ENCODE data around the gene MCOLN3. TPM values are rescaled to one million over a fixed set of nuclear protein-coding genes. Genes with fewer than 3 reads are reported as not detected.

Gene MCOLN3
- total RNA-seq, 3 donors from 2014 or later = 2.9 to 13.6 (median 3.2) TPM

DNA sequence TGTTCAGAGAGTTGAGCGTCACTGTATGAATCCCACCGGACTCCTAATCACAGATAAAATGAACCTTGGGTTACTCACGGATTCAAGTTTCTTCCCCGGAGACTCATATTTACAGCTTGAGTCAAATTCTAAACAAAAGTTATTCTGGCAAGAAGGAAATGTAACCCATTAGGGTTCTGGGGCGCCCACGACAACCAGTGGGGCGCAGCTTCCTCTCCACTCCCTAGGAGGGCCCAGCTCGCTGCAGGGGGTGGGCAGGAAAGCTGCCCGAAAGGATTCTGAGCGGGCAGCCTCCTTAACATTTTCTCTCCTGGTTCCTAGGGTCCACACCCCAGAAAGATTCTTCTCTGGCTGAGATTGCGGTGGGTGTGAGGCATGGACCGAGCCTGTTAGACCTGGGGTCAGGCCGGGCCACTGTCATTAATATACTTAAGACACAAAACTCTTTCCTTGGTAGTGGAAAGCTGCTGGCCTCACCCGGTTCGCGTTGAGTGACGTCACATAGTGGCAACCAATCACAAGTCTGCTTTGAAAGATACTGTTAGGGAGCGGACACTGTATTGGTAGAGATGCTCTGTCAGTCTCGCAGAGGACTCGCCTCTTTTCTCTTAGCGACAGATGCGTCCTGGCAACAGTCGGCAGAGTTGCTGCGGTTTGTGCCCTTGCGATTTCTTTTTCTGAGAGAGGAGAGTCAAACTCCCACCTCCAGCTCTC lies 13.6 kb upstream of the MCOLN3 start:
- intact Hi-C loops (cut with DNase I; ENCODE audit: low total_unique reads) = no loop called here
- no peaks in the 10 kb centered on the region for H3K27me3 ChIP-seq
- peak overlapping the region; percentile 47 to 74 (median 54) for H3K4me3 ChIP-seq
- peak; percentile 85 to 91 for DNase-seq (ENCODE audit: low spot score in 2 of 2)
- no peaks in the 10 kb centered on the region for H3K36me3 ChIP-seq
- no peaks in the 10 kb centered on the region for H3K9me3 ChIP-seq
- TF ChIP-seq POLR2AphosphoS5 (IDR thresholded peaks at IDR 0.05) (no peak), POLR2A (IDR thresholded peaks at IDR 0.05) (no peak)
- TF ChIP-seq, protein P1, sequence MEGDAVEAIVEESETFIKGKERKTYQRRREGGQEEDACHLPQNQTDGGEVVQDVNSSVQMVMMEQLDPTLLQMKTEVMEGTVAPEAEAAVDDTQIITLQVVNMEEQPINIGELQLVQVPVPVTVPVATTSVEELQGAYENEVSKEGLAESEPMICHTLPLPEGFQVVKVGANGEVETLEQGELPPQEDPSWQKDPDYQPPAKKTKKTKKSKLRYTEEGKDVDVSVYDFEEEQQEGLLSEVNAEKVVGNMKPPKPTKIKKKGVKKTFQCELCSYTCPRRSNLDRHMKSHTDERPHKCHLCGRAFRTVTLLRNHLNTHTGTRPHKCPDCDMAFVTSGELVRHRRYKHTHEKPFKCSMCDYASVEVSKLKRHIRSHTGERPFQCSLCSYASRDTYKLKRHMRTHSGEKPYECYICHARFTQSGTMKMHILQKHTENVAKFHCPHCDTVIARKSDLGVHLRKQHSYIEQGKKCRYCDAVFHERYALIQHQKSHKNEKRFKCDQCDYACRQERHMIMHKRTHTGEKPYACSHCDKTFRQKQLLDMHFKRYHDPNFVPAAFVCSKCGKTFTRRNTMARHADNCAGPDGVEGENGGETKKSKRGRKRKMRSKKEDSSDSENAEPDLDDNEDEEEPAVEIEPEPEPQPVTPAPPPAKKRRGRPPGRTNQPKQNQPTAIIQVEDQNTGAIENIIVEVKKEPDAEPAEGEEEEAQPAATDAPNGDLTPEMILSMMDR (IDR thresholded peaks at IDR 0.05) = no peak
- H3K27ac ChIP-seq = peak overlapping the region; percentile 69 to 78
- H3K4me1 ChIP-seq = peaks cover 0 to 2% of the 10 kb centered on the region in 2 donors

- H3K27ac ChIP-seq = no peak overlapping the region
- H3K4me3 ChIP-seq = no peak overlapping the region
- H3K9me3 ChIP-seq = no peaks in the 10 kb centered on the region
- no peaks in the 10 kb centered on the region for H3K27me3 ChIP-seq
- intact Hi-C loops (cut with DNase I; ENCODE audit: low total_unique reads) = no loop called here
- peaks cover 0 to 2% of the 10 kb centered on the region in 2 donors for H3K4me1 ChIP-seq
- H3K36me3 ChIP-seq = no peaks in the 10 kb centered on the region
- TF ChIP-seq POLR2A (IDR thresholded peaks at IDR 0.05) (no peak), POLR2AphosphoS5 (IDR thresholded peaks at IDR 0.05) (no peak)
- TF ChIP-seq, protein P1 (IDR thresholded peaks at IDR 0.05) = no peak
- DNase-seq (ENCODE audit: low spot score in 2 of 2) = no peak
Observed at GRCh38 chr1:85060038-85060437, 11.7 kb upstream of the MCOLN3 start.

GRCh38 chr1:85059563-85059962 lies 11.3 kb upstream of the MCOLN3 start:
- H3K36me3 ChIP-seq = no peaks in the 10 kb centered on the region
- H3K27me3 ChIP-seq = no peaks in the 10 kb centered on the region
- H3K27ac ChIP-seq = no peak overlapping the region
- H3K9me3 ChIP-seq = no peaks in the 10 kb centered on the region
- TF ChIP-seq POLR2A (IDR thresholded peaks at IDR 0.05) = no peak
- peaks cover 0 to 2% of the 10 kb centered on the region in 2 donors for H3K4me1 ChIP-seq
- intact Hi-C loops (cut with DNase I; ENCODE audit: low total_unique reads) = no loop called here
- no peak for DNase-seq (ENCODE audit: low spot score in 2 of 2)
- H3K4me3 ChIP-seq = no peak overlapping the region

DNA sequence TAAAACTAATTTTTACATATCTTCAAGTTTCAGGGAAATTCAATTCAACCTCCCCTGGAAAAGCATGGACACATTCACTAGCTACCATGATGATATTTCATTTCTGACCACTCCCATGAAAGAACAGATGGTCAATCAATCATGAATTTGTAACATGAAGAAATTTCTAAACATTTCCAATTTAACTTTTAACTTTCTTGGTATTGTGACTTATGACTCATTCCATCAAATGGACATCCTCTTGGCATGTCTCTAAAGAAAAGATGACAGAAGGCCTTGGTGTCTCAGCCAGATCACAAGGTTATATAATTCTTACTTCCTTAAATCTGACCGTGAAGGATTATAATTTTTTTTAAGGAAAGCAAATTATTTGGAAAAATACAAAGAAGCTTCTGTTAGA lies 10.5 kb upstream of the MCOLN3 start:
- no peak overlapping the region for H3K27ac ChIP-seq

DNA sequence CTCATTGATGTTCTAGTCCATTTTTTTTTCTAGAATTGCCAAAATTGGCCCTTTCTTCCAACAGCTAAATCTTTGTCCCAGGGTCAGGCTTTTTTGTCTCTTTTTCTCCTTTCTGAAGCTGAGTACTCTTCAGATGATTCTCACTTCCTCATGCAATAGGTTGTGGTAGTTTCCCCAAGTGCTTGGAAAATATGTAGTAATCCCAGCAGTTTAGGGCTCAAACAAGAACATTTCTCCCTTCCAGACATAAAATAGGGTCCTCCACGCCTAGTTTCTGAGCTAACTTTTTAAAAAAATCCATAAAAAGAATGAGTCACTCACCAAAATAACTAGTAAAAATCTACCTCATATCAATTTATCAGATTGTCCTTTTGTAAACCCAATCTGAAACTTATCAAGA lies 10.0 kb upstream of the MCOLN3 start:
- TF ChIP-seq POLR2AphosphoS5 (IDR thresholded peaks at IDR 0.05) (no peak), POLR2A (IDR thresholded peaks at IDR 0.05) (no peak)
- TF ChIP-seq, protein P1 (IDR thresholded peaks at IDR 0.05) = no peak
- H3K36me3 ChIP-seq = no peaks in the 10 kb centered on the region
- no peak for DNase-seq (ENCODE audit: low spot score in 2 of 2)
- peaks cover 0 to 2% of the 10 kb centered on the region in 2 donors for H3K4me1 ChIP-seq
- H3K9me3 ChIP-seq = no peaks in the 10 kb centered on the region
- H3K27me3 ChIP-seq = no peaks in the 10 kb centered on the region
- intact Hi-C loops (cut with DNase I; ENCODE audit: low total_unique reads) = no loop called here
- H3K4me3 ChIP-seq = no peak overlapping the region
- H3K27ac ChIP-seq = no peak overlapping the region

More for the DNA sequence above, 10.5 kb upstream of the MCOLN3 start:
- TF ChIP-seq, protein P1 (IDR thresholded peaks at IDR 0.05) = no peak
- no peak for TF ChIP-seq POLR2A (IDR thresholded peaks at IDR 0.05)
- Histone ChIP-seq H3K27me3 (no peaks in the 10 kb centered on the region), H3K36me3 (no peaks in the 10 kb centered on the region), H3K9me3 (no peaks in the 10 kb centered on the region), H3K4me1 (peaks cover 0 to 2% of the 10 kb centered on the region in 2 donors), H3K4me3 (no peak overlapping the region)
- DNase-seq (ENCODE audit: low spot score in 2 of 2) = no peak
- intact Hi-C loops (cut with DNase I; ENCODE audit: low total_unique reads) = no loop called here

Measured in breast epithelium (tissue), 4 donors.